GM18498 (cell line): Measurements from ENCODE around the gene ZNF236.
"Not testable (repeated sequence)": the region's sequence is repeated elsewhere in the genome, so short reads cannot be mapped to it uniquely, and the experiment has no call there.

ENCODE experiments used
- ATAC-seq: cut with Tn5 transposase; IDR thresholded peaks from one replicate; pipeline ENCODE4 v1.9.1; 2021; ENCODE audit warnings: mild to moderate bottlenecking, moderate library complexity; ENCODE audit not compliant: unreplicated experiment

Gene ZNF236

GRCh38 chr18:76984193-76985155 lies 162.1 kb downstream of the ZNF236 start:
- no peak for ATAC-seq

- no peak for ATAC-seq
Observed at GRCh38 chr18:76985156-76985950, 163.0 kb downstream of the ZNF236 start.

GRCh38 chr18:76985951-76986236 lies 163.5 kb downstream of the ZNF236 start:
- no peak for ATAC-seq

GRCh38 chr18:76986406-76986805 lies 164.0 kb downstream of the ZNF236 start:
- no peak for ATAC-seq

DNA sequence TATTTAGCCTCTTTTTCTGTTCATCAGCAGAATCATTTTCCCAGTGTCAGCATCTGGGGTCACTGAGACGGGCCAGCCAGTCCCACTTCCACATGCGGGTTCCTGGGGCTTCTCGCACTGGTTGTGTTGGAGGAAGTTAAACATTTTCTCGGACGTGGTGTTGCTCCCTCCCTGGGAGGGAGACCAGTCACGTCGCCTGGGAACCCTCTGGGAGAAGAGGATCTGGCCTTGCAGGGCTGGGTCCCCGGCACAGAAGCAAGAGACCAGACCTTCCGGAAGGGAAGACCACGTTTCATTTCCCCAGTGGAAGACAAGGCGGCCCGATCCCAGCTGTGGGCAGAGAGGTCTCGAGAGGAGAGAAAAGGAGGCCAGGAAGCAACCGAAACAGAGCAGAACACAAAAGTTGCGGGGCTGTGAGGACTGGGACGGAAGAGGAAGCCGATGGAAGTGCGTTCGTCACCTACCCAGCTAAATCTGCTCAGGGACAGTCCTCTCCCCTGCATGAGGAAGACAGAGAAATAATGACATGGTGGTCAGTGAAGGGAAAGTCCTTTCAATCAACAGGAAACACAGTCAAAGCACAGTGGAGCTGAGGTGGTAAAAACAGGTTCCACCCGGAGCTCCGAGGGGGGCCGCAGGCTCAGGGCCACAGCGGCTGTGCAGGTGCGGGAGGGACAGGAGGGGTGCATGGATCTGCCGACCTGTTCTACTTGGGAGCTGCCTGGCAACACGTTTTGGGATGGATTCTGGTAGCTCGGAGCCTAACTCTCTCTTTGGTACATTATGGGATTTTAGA lies 165.9 kb downstream of the ZNF236 start:
- no peak for ATAC-seq

GRCh38 chr18:76988827-76989646 lies 166.7 kb downstream of the ZNF236 start:
- no peak for ATAC-seq

- no peak for ATAC-seq
Observed at GRCh38 chr18:76989647-76990190, 167.4 kb downstream of the ZNF236 start.

DNA sequence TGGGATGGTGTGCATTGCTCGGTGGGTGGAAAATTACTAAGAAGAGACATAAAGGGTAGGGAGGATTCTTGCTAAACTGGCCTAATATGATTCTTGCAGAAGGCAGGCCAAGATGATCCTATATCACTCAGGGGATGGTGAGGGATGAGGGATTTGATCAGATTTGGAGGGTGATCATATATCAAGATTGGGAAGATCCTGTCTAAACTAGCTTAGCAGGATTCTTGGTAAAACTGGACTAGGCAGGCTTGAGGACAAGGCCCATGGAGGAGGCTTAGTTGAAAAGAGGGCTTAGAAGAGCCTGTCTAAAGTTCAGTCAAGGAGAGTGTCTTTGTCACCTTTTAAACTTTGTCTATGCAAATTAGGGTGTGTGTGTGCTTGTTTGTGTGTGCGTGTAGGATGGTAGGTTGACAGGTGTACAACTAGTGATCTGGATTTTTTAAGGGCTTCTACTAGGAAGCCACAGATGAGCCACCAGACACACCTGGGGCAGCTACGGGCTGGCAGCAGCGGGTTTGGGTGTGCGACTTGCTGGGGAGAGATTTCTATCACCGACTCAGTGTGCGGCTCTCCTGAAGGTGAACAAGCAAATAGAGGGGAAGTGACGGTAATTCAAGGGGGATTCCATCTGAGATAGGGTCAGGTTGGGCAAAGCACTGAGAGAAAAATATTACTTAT lies 168.1 kb downstream of the ZNF236 start:
- not testable (repeated sequence) for ATAC-seq

GRCh38 chr18:76991021-76991688 lies 168.8 kb downstream of the ZNF236 start:
- ATAC-seq, result no peak

DNA sequence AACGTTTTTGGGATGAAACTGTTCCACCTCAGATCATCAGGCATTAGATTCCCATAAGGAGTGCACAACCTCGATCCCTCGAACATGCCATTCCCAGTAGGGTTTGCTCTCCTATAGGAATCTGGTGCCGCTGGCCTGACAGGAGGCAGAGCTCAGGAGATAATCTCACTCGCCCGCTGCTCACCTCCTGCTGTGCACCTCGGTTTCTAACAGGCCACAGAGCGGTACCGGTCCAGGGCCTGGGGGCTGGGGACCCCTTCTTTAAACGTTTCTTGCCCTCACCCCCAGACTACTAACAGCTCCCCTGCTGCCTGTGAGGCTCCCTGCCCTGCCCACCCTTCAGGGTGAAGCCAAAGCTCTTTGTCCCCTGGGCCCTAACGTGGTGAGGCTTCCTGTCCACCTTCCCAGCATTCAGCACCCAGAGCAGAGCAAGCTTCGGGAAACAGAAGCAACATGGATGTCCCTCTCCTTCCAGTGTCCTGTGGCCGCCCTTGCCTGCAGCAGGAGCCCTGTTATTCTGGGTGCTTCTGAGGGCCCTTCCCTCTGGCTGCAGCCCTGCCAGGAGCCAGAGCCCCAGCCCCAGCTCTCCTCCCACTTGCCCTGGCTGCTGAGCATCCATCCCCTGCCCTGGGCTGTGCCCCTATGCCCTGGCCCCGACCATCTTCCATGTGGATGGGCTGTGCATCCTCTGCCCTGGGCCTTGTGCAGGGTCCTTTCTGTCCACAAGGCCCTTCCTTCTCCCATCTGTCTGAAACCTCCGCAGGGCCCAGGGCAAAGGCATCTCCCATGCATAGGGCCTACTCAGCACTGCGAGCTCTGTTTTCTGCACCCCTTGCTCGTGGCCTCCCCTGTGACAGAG lies 170.1 kb downstream of the ZNF236 start:
- ATAC-seq, result no peak

- ATAC-seq, result no peak
Observed at GRCh38 chr18:76993085-76993382, 170.7 kb downstream of the ZNF236 start.

DNA sequence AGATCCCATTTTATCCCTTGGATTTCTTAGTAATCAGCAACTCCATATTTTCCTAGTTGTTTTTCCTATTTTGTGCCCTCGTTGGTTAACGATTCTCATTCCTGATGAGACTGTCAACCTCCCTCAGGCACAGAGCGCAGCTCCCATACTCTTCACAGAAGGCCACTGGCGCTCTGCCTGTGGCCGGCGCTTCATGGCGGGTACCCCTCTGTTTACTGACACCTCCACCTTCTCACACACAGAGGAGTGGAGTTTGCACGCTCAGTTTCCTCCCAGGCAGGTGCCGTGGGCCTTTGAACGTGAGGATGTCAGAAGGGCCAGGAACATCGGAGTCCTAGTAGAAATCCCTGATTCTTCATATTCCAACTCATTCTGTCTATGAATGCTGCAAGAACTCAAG lies 171.2 kb downstream of the ZNF236 start:
- no peak for ATAC-seq

DNA sequence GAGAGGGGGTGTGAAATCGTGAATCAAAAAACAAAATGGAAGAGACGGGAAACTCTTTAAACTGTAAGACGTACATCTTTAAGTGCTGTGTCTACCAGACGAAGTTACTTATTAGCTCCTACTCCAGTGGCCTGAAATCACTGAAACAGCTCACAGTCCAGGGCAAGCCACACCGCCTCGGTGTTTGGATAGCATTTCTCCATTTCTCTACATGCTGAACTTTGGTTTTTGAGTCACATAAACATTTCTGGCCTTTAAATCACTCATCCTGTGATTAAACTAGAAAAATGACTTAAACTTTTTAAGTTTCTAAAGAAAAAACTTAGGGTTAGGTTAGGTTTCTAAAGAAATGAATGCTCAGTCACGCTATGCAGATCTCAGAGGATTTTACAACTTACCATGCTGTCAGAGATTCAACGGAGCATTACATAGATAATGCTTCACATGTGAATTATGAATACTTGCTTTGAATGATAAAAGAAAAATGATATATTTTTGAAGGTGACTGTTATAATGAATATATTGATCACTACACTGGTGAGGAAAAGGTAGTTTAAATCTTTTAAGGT lies 171.8 kb downstream of the ZNF236 start:
- ATAC-seq, result no peak

- ATAC-seq, result no peak
Observed at GRCh38 chr18:76995896-76996295, 173.5 kb downstream of the ZNF236 start.

GRCh38 chr18:76996429-76996828 lies 174.1 kb downstream of the ZNF236 start:
- no peak for ATAC-seq

DNA sequence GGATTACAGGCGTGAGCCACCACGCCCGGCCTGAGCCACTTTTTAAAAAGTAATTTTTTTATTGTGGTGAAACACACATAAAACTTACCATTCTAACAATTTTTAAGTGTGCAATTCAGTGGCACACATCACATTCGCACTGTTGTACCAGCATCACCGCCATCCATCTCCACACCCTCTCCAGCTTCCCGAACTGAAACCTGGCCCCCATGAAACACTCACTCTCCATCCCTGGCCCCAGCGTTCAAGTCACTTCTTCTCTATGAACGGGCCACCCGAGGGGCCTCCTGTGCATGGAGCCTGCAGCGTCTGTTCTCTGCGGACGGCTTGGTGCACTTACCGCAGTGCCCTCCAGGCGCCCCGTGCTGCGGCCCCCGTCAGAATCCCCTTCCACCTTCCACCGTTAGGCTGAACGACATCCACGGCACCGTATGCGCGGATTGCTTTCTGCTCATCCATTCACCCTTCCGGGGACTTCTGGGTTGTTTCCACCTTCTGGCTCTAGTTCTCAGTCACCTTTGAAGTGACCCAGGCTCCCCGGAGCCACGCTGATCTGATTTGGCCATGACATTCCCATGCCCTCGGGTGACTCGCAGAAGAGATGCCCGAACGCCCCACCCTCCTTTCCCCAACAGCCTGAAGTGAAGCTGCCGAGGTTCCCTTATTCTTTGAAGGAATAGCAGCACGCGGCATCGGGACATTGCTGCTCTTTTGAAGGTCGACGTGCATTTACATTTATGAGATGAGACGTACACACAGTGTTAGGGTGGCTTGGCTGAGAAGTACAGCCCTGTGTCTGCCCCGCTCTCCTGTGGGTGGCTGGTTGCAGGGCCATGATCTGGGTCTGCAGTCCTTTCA lies 175.8 kb downstream of the ZNF236 start:
- no peak for ATAC-seq

DNA sequence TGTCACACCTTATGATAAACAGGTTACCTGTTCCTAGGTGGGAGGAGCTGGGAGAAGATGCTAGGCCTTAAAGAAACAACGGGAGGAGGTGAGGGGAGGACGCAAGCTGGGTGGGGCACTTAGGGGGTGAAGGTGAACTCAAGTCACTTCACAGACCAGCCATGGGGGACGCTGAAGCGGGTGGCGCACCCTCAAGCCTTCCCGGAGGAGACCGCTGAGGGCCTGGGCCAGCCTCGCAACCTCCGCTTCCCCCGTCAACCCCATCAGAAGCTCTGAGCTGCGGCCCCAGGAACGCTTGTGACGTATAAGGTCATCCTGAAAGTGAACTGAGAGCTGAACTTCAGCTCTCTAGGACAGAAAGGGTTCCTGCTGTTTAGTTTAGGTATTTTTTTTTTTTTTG lies 176.7 kb downstream of the ZNF236 start:
- ATAC-seq, result no peak
